Astrocyte (in vitro differentiated cells and primary cell): ENCODE measurements around the gene ISX. TPM values are rescaled to one million over a fixed set of nuclear protein-coding genes. Genes with fewer than 3 reads are reported as not detected.

Experiments
- DNase-seq: peaks from one replicate; pipeline ENCODE4 v3.0.0-alpha.2; 2010; ENCODE audit warnings: low read depth
- FAIRE-seq: peaks from 2 replicates; lab custom pipeline; 2011; peaks lifted over from hg19 to GRCh38; lab: Jason Lieb, UNC
- H2AFZ ChIP-seq: 2 replicates; pipeline ENCODE4 v1.6.0; 2012; ENCODE audit warnings: low read depth, low read length, inconsistent platforms
- H3K27ac ChIP-seq: 2 replicates; pipeline ENCODE4 v1.5.1; 2011; ENCODE audit warnings: low read depth, low read length, inconsistent platforms
- H3K27me3 ChIP-seq: 2 replicates; pipeline ENCODE4 v1.6.0; 2011; ENCODE audit warnings: low read length, inconsistent platforms; ENCODE audit not compliant: insufficient read depth
- H3K36me3 ChIP-seq: 2 replicates; pipeline ENCODE4 v1.5.1; 2011; ENCODE audit warnings: low read length, inconsistent platforms; ENCODE audit not compliant: insufficient read depth
- H3K4me1 ChIP-seq: 2 replicates; pipeline ENCODE4 v1.5.1; 2011; ENCODE audit warnings: low read length, inconsistent platforms; ENCODE audit not compliant: insufficient read depth
- H3K4me2 ChIP-seq: 2 replicates; pipeline ENCODE4 v1.6.0; 2012; ENCODE audit warnings: low read length, inconsistent platforms
- H3K4me3 ChIP-seq: 2 replicates; pipeline ENCODE4 v1.5.1; 2011; ENCODE audit warnings: low read depth, mild to moderate bottlenecking, low read length, inconsistent platforms; ENCODE audit not compliant: insufficient read depth
- H3K79me2 ChIP-seq: 2 replicates; pipeline ENCODE4 v1.6.0; 2012; ENCODE audit warnings: mild to moderate bottlenecking, low read length, inconsistent platforms; ENCODE audit not compliant: insufficient read depth
- H3K9ac ChIP-seq: 2 replicates; pipeline ENCODE4 v1.6.0; 2012; ENCODE audit warnings: mild to moderate bottlenecking, low read length, inconsistent platforms
- H3K9me3 ChIP-seq: 2 replicates; pipeline ENCODE4 v1.5.1; 2012; ENCODE audit warnings: low read depth, mild to moderate bottlenecking, low read length, inconsistent platforms; ENCODE audit not compliant: insufficient read depth
- H4K20me1 ChIP-seq: 2 replicates; pipeline ENCODE4 v1.6.0; 2012; ENCODE audit warnings: low read length, inconsistent platforms; ENCODE audit not compliant: insufficient read depth
- H3K27ac Mint-ChIP-seq: one replicate; pipeline ENCODE4 v1.8.0; 2021; ENCODE audit warnings: mild to moderate bottlenecking, mixed read lengths; ENCODE audit not compliant: unreplicated experiment
- H3K27me3 Mint-ChIP-seq: one replicate; pipeline ENCODE4 v1.8.0; 2021; ENCODE audit warnings: low read depth, mixed read lengths; ENCODE audit not compliant: unreplicated experiment
- H3K36me3 Mint-ChIP-seq: one replicate; pipeline ENCODE4 v1.8.0; 2021; ENCODE audit warnings: low read depth, mixed read lengths; ENCODE audit not compliant: unreplicated experiment
- H3K4me1 Mint-ChIP-seq: one replicate; pipeline ENCODE4 v1.8.0; 2021; ENCODE audit warnings: low read depth, mixed read lengths; ENCODE audit not compliant: unreplicated experiment
- H3K4me3 Mint-ChIP-seq: one replicate; pipeline ENCODE4 v1.8.0; 2021; ENCODE audit warnings: mild to moderate bottlenecking, moderate library complexity, mixed read lengths; ENCODE audit not compliant: unreplicated experiment
- H3K9me3 Mint-ChIP-seq: one replicate; pipeline ENCODE4 v1.8.0; 2021; ENCODE audit warnings: mild to moderate bottlenecking, mixed read lengths; ENCODE audit not compliant: unreplicated experiment
- CTCF ChIP-seq: IDR thresholded peaks from 2 replicates; pipeline ENCODE4 v1.5.1; 2011; ENCODE audit warnings: low read depth, mild to moderate bottlenecking, inconsistent platforms, low read length, moderate library complexity; ENCODE audit not compliant: insufficient read depth
- EZH2 ChIP-seq: IDR thresholded peaks from 2 replicates; pipeline ENCODE4 v1.6.1; 2012; ENCODE audit warnings: mild to moderate bottlenecking, low read length, inconsistent platforms; ENCODE audit not compliant: insufficient read depth
- total RNA-seq: library from RNA; stranded (reverse); gene quantifications from 2 replicates; pipeline ENCODE4 v1.2.1, GENCODE V29; 2021

Gene ISX
- total RNA-seq, 1 donor from 2014 or later: not detected

GRCh38 chr22:35103761-35104160 is 37.8 kb downstream of the ISX start:
- no peak overlapping the region for H3K27ac Mint-ChIP-seq
- no peaks in the 10 kb centered on the region for H3K36me3 ChIP-seq
- H3K9me3 Mint-ChIP-seq: peaks cover 9% of the 10 kb centered on the region
- no peaks in the 10 kb centered on the region for H4K20me1 ChIP-seq
- no peaks in the 10 kb centered on the region for H3K9me3 ChIP-seq
- DNase-seq (no peak), FAIRE-seq (no peak)
- no peak overlapping the region for H3K4me2 ChIP-seq
- H3K27me3 ChIP-seq: no peaks in the 10 kb centered on the region
- H3K79me2 ChIP-seq: no peaks in the 10 kb centered on the region
- no peaks in the 10 kb centered on the region for H3K36me3 Mint-ChIP-seq
- H3K27me3 Mint-ChIP-seq: peaks cover 12% of the 10 kb centered on the region
- H3K4me3 ChIP-seq: no peak overlapping the region
- H2AFZ ChIP-seq: no peak overlapping the region
- peaks cover 7% of the 10 kb centered on the region for H3K4me1 Mint-ChIP-seq
- no peak overlapping the region for H3K27ac ChIP-seq
- no peak overlapping the region for H3K9ac ChIP-seq
- no peaks in the 10 kb centered on the region for H3K4me1 ChIP-seq
- TF ChIP-seq EZH2 (no peak), CTCF (no peak)
- H3K4me3 Mint-ChIP-seq: no peak overlapping the region

- H3K9me3 Mint-ChIP-seq: peaks cover 8% of the 10 kb centered on the region
- H3K4me3 Mint-ChIP-seq: no peak overlapping the region
- no peak for FAIRE-seq
- Histone ChIP-seq H3K4me2 (no peak overlapping the region), H3K4me3 (no peak overlapping the region), H3K9ac (no peak overlapping the region), H2AFZ (no peak overlapping the region), H3K27ac (no peak overlapping the region), H3K36me3 (no peaks in the 10 kb centered on the region), H3K9me3 (no peaks in the 10 kb centered on the region), H3K27me3 (no peaks in the 10 kb centered on the region), H3K79me2 (no peaks in the 10 kb centered on the region), H4K20me1 (no peaks in the 10 kb centered on the region), H3K4me1 (no peaks in the 10 kb centered on the region)
- peaks cover 7% of the 10 kb centered on the region for H3K4me1 Mint-ChIP-seq
- no peaks in the 10 kb centered on the region for H3K36me3 Mint-ChIP-seq
- no peak overlapping the region for H3K27ac Mint-ChIP-seq
- TF ChIP-seq EZH2 (no peak), CTCF (no peak)
- DNase-seq: no peak
- peaks cover 12% of the 10 kb centered on the region for H3K27me3 Mint-ChIP-seq
Measured at GRCh38 chr22:35104491-35104890, 38.5 kb downstream of the ISX start.

DNA sequence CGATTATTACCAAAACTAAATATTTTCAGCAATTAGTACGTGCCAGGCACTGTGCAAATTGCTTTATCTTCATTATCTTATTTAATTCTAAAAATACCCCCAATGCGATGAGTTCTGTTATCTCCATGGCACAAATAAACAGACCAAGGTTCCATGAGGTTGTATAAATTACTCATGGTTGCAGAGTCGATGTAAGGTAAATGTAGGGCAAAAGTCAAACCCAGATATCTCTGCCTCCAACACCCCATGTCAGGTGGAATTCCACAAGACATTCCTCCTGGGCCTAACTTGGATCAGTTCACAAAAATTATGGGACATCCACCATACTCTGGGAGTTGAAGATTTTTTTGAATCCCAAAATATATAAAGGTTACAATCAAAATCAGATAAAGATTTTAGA is 43.7 kb downstream of the ISX start:
- H3K27ac ChIP-seq: no peak overlapping the region
- Mint-ChIP-seq H3K4me3 (no peak overlapping the region), H3K27me3 (peaks cover 23% of the 10 kb centered on the region), H3K4me1 (no peaks in the 10 kb centered on the region), H3K27ac (no peak overlapping the region), H3K36me3 (no peaks in the 10 kb centered on the region), H3K9me3 (peaks cover 10% of the 10 kb centered on the region)
- DNase-seq (no peak), FAIRE-seq (no peak)
- H3K4me3 ChIP-seq: no peak overlapping the region
- H3K36me3 ChIP-seq: no peaks in the 10 kb centered on the region
- peaks cover 8% of the 10 kb centered on the region for H3K9me3 ChIP-seq
- no peak overlapping the region for H3K4me2 ChIP-seq
- H3K79me2 ChIP-seq: no peaks in the 10 kb centered on the region
- no peaks in the 10 kb centered on the region for H4K20me1 ChIP-seq
- no peak for TF ChIP-seq CTCF
- TF ChIP-seq EZH2: no peak
- no peak overlapping the region for H3K9ac ChIP-seq
- no peaks in the 10 kb centered on the region for H3K27me3 ChIP-seq
- H3K4me1 ChIP-seq: no peaks in the 10 kb centered on the region
- no peak overlapping the region for H2AFZ ChIP-seq
